Stimulated activated CD8-positive, alpha-beta memory T cell treated with anti-CD3 and anti-CD28 coated beads, Interleukin-4, amount 100 ng/mL, for 4 hours (primary cell): ENCODE measurements around the gene ATAD1.

Experiments used
- DNase-seq, 2 donors: peaks; one replicate each; pipeline ENCODE4 v3.0.0-alpha.2; 2020; ENCODE audit warnings: low read depth in 2 of 2, low spot score in 1 of 2

The ATAD1 gene

DNA sequence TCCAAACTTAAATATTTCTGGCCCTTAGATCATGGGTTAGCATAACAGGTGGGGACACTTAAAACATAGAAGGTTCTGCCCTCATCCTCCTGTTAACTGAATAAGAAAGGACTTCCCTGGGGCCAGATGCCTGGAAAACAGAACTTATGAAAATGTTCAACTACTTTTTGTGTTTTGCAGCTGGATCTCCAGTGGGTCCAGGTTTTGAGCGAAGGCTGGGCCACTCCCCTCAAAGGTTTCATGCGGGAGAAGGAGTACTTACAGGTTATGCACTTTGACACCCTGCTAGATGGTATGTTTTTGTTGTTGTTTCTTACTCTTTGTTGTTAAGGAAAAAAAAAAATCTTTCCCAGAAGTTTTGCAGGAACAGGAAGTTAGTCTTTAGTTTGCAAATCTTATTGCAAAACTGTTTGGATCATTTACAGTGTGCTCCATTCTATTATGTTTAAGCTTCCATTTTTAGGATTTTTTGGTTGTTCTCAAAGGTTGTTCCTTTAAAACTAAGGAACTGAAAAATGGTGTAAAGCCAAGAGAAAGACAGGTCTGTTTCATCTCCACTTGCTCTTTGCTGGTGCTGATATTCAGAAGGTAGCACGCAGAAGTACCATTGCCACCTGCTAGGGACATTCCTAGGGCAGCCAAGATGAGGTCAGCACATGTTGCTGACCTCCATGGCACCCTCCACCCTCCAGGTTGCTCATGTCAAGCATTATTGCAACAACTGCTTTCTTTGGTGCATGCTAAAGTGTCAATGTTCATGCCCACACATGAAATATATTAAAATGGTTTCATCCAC lies 102.3 kb downstream of the ATAD1 start:
- no peak for DNase-seq

DNA sequence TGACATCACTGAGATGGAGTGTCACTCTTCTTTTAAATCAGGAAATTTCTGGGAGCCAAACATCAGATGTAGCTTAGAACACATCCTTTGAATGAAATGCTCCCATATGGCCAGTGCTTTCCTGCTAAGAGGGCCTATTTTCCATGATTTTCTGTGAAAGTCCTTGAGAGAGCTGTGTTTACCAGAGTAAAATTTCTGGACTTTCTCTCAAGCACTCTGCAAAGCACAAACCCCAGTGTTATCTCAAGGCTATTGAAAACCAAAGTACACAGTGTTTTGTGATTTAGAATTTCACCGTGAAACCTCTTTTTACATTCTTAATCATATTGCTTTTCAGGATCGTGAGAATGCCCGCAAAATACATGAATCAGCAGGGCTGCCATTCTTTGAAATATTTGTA lies 104.3 kb downstream of the ATAD1 start:
- no peak for DNase-seq

DNA sequence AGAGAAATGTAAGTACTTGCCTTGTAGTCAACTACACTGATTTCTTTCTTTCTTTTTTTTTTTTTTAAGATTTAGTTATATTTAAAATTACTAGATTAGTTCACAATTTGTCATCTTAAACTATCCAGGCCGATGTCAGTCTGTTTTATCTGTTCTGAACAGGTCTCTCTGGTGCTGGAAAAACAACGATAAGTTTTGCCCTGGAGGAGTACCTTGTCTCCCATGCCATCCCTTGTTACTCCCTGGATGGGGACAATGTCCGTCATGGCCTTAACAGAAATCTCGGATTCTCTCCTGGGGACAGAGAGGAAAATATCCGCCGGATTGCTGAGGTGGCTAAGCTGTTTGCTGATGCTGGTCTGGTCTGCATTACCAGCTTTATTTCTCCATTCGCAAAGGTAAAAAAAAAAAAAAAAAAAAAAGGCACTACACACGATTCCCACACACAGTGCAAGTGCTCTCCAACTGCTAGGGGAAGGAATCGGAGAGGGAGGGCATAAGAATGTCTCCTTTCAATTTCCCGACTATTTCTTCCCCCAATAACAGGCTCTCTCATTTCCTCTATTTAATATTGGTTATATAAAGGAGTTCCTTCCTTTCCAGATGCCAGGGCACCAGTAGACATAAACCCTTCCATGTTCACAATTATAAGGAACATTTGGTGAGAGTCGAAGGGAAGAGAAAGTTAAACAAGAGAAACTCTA lies 105.0 kb downstream of the ATAD1 start:
- no peak for DNase-seq

DNA sequence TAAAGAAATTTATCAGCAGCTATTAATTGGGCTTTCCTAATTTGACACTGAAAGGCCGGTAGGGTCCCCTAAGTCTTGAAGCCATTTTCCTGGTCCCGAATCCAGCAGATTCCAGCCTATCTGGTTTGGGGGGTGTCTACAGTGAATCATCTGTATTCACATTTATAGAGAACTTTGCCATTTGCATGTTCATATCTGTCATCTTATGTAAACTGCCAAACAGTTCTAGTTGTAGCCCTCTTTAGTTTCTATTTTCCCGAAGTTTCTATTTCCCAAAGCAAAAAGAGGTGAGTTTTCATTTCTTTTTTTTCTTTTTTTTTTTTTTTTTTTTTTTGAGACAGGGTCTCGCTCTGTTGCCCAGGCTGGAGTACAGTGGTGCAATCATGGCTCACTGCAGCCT lies 110.8 kb downstream of the ATAD1 start:
- no peak for DNase-seq

DNA sequence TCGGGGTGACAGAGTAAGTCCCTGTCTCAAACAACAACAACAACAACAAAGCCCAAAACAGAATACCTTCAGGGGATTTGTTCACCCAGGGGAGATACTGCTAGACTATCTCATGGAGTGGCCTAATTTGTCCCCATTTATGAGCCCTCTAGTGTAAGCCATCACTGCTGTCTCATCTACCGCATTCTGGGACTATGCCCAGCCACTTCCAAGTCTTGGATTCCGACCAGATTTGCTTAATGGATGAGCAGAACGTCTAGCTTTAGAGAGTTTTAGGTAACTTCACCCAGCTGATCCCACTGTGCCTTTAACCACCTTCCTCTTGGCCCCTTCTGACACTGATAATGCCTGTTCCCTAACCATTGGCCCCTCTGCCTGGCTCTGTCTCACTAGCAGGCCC lies 111.3 kb downstream of the ATAD1 start:
- no peak for DNase-seq

DNA sequence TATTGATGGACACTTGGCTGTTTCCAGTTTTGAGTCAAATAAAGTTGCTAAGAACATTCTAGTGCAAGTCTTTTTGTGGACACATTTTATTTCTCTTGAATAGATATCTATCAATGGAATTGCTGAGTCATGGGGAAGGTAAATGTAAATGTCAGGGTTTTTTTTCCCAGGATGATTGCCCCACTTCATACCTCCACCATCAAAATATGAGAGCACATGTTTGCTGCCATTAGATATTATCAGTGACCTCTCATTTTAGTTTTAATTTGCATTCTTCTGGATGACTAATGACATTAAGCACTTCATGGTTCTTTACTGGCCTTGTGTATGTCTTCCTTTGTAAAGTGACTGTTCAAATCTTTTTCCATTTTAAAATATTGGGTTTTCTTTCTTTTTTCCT lies 112.7 kb downstream of the ATAD1 start:
- DNase-seq: no peak

DNA sequence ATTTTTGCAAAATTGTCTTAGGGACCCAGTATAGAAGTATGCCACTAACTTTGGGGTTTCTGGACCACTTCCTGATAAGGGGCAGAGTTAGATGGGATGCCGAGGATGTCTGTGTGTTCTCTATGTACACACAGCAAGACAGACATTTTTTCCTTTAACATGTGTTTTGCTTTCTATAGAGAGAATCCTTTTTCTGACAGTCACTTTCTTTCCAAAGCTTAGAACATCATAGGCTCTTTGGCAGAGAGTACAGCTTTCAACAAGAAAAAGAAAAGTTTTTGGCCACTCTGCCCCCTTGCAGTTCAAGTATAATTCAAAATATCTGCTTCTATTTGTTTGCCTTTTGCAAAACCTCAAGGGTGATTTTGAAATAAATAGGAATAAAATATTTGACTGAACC lies 114.3 kb downstream of the ATAD1 start:
- no peak for DNase-seq

DNA sequence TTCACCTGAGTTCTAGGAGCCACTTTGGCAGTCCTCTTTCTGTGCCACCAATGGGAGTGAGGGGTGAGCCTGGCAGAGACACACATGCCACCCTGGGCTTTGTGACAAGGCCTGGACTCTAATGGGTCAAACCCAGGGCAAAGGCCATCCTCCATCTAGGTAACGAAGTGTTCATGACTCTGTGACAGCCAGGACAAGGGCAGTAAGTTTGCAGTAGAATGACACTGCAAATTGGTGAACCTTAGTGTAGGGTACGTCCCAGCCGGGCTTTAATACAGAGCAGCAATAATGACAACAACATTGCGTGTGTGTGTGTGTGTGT lies 115.1 kb downstream of the ATAD1 start:
- DNase-seq: no peak

DNA sequence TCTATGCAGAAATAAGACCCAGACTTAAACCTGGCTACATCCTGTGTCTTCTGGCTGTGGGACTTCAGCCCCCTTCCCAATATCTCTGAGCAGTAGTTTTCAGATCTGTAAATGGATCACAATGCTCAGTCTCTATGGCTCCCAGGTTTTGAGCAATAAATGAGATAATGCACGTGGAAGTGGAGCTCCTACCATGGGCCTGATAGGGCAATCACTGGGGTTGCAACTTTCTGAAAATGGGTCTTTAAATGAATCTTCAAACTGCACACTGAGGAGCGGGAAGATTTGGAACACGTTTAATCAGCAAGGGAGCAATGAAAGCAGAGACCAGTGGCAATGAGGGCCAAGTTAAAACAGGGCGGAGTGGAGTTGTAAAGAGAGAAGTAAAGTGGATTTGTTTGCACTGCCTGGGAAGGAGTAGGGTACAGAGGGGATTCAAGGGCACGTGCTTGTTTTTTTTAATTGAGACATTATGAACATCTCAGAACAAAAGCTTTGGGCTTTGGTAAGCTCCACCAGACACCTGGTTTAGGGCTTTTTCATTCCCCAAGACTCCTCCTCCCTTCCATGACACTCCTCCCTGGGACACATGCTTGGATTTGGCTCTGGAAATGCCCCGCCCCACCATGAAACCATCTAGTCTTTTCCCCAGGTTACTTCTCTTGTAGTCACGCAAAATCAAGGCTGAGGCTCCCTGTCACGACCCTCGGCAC lies 115.6 kb downstream of the ATAD1 start:
- no peak for DNase-seq
